Measurements from ENCODE around the gene HIC1. TPM values are rescaled to one million over a fixed set of nuclear protein-coding genes. Genes with fewer than 3 reads are reported as not detected.

HIC1 gene
- total and polyA plus RNA-seq, 8 donors: 1.5 to 107 (median 8.9) TPM

DNA sequence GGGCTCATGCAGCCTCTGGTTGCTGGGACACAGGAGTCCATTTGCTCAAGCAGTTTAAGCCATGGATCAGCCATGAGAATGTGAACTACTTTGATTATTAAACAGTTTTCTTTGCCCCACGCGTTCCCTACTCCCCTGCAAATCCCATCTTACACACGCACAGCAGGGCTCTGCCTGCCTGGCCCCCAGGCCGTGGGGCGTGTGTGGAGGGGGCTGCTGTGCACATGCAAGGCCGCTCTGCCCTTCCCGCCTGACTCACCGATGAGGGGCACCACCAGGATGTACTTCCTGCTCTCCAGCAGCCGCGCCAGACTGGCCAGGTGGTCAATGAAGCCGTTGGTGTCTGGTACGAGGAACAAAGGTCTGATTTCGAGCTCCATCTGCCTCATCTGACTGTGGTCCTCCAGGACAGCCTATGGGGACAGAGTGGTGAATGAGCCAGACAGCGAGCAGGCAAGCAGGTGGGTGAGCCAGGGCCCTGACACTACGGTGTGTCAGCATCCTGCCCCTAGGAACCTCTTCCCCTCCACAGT is 13.7 kb downstream of the HIC1 start:
- Histone ChIP-seq H3K9me3 (no peaks in the 10 kb centered on the region), H3K36me3 (peaks cover 6 to 74% (median 68%) of the 10 kb centered on the region in 4 donors), H3K27ac (peak overlapping the region; percentile 59 to 94 (median 90)), H3K4me1 (peaks cover 9 to 69% (median 57%) of the 10 kb centered on the region in 4 donors), H3K27me3 (no peaks in the 10 kb centered on the region), H3K4me3 (no peak overlapping the region)
- intact Hi-C loops (cut with DNase I; ENCODE audit: low total_unique reads): no loop called here
- peak in 1 of 2 donors; percentile 65 for DNase-seq
- TF ChIP-seq, protein P1, sequence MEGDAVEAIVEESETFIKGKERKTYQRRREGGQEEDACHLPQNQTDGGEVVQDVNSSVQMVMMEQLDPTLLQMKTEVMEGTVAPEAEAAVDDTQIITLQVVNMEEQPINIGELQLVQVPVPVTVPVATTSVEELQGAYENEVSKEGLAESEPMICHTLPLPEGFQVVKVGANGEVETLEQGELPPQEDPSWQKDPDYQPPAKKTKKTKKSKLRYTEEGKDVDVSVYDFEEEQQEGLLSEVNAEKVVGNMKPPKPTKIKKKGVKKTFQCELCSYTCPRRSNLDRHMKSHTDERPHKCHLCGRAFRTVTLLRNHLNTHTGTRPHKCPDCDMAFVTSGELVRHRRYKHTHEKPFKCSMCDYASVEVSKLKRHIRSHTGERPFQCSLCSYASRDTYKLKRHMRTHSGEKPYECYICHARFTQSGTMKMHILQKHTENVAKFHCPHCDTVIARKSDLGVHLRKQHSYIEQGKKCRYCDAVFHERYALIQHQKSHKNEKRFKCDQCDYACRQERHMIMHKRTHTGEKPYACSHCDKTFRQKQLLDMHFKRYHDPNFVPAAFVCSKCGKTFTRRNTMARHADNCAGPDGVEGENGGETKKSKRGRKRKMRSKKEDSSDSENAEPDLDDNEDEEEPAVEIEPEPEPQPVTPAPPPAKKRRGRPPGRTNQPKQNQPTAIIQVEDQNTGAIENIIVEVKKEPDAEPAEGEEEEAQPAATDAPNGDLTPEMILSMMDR (IDR thresholded peaks at IDR 0.05): no peak
- no peak for TF ChIP-seq POLR2AphosphoS5 (IDR thresholded peaks at IDR 0.05)
- 57 to 82% (median 66%) methylated on average over 15 of the region's 15 CpGs for WGBS, 5 donors

DNA sequence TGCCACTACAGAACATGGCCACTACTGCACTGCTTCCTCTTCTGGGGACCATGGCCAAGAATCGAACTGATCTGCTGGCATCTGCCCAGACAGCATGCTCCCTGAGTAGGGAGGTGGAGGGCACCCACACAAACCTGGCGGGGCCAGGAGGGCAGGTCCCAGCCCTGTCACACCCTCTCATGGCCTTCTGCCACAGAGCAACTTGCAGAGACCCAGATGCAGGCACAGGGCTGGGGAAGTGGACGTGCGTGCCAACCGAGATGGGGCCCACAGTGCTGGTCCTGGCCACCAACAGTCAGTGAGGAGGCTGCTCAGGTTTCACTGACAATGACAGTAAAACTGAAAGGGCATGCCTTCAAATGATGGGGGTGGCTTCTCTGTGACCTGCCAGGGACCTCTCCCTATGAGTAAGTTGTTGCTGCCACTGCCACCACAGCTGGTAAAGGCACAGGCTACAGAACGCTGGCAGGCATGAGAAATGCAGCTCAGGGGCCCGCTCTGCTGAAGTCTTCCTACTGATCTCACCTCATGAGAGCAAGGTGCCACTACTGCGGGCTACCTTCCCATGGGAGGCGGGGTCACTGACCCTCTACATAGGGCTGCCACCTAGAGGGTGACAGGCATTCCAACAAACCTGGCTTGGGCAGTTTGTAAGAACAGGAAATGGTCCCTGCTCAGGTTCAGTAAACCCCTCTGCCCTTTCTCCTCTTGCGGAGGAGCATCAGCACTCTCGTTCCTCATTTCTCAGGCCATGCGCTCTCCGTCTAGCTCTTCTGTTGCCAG is 15.5 kb downstream of the HIC1 start:
- DNase-seq: peak in 1 of 2 donors; percentile 16

DNA sequence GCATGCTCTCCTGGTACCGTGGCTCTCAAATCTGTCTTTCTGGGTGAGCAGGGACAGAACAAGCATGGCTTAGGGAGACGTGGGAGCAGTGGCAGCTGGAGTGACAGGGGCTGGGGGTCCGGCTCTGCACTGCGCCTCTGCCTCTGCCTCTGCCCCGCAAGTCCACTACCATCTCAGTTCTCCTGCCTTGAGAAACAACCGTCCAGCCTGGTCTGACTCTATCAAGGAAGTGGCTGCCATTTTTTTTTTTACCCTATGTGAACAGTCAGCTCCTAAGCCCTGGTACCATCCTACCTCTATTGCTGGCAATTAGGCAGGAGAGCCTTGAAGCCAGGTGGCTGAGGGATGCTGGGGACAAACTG is 16.1 kb downstream of the HIC1 start:
- Histone ChIP-seq H3K4me1 (peaks cover 0 to 65% (median 45%) of the 10 kb centered on the region in 4 donors), H3K27me3 (no peaks in the 10 kb centered on the region), H3K4me3 (no peak overlapping the region), H3K36me3 (peaks cover 0 to 70% (median 50%) of the 10 kb centered on the region in 4 donors), H3K27ac (peak overlapping the region; percentile 77 to 94 (median 79)), H3K9me3 (no peaks in the 10 kb centered on the region)
- intact Hi-C loops (cut with DNase I; ENCODE audit: low total_unique reads): no loop called here
- DNase-seq: no peak
- TF ChIP-seq EP300 (IDR thresholded peaks at IDR 0.05) (no peak), POLR2AphosphoS5 (IDR thresholded peaks at IDR 0.05) (no peak), POLR2A (IDR thresholded peaks at IDR 0.05) (no peak)
- TF ChIP-seq, protein P1 (IDR thresholded peaks at IDR 0.05): no peak
- 84 to 88% (median 86%) methylated on average over 6 of the region's 6 CpGs for WGBS, 5 donors

More for the DNA sequence above, 15.5 kb downstream of the HIC1 start:
- H3K4me3 ChIP-seq: no peak overlapping the region
- 66 to 77% (median 77%) methylated on average over 13 of the region's 13 CpGs for WGBS, 5 donors
- intact Hi-C loops (cut with DNase I; ENCODE audit: low total_unique reads): no loop called here
- peak overlapping the region; percentile 77 to 94 (median 79) for H3K27ac ChIP-seq
- no peaks in the 10 kb centered on the region for H3K27me3 ChIP-seq
- no peaks in the 10 kb centered on the region for H3K9me3 ChIP-seq
- no peak for TF ChIP-seq POLR2AphosphoS5 (IDR thresholded peaks at IDR 0.05)
- no peak for TF ChIP-seq EP300 (IDR thresholded peaks at IDR 0.05)
- no peak for TF ChIP-seq POLR2A (IDR thresholded peaks at IDR 0.05)
- TF ChIP-seq, protein P1 (IDR thresholded peaks at IDR 0.05): no peak
- H3K4me1 ChIP-seq: peaks cover under 1 to 65% (median 45%) of the 10 kb centered on the region in 4 donors
- peaks cover 0 to 70% (median 54%) of the 10 kb centered on the region in 4 donors for H3K36me3 ChIP-seq

DNA sequence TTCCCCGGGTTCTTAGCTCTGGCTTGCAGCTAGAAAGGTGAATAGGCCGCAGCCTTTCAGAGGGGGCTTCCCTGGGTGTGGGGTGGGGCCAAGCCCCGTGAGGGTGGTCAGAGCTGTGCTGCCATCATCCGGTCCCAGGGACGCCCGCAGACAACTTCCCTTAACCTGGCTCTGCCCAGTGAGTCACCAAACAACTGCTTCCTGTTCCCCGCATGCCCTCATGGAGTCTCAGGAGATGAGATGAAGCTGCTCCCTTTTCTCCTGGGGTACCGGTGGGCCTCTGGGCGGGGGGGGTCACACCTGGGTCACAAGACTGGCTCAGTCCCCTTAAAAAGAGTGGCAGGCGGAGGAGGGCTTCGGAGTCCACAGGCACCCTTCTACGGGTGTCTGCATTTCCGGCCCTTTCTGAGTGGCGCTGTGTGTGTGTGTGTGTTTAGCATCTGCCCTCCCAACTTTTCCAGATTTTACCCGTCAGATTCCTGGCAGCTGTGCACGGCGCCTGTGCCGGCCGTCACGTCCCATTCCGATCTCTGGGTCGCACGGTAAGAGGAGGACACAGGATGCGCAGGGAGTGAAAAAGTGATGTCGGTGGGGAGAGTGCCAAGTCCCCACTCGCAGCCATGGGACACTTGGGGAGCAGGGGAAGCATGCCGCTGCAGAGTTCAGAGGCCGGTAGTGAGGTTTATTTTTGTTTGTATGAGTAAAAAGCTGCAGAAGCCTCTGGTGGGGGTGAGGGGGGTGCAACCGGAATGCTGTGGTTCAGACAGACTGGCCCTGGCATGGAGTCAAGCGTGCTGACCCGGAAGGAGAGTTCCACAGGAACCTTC is 16.8 kb downstream of the HIC1 start:
- Histone ChIP-seq H3K36me3 (peaks cover 2 to 69% (median 52%) of the 10 kb centered on the region in 4 donors), H3K4me3 (no peak overlapping the region), H3K4me1 (peaks cover 0 to 66% (median 45%) of the 10 kb centered on the region in 4 donors), H3K27me3 (no peaks in the 10 kb centered on the region), H3K27ac (peak overlapping the region; percentile 77 to 94 (median 79)), H3K9me3 (no peaks in the 10 kb centered on the region)
- WGBS, 5 donors: 65 to 76% (median 70%) methylated on average over 24 to 31 of the region's 31 CpGs
- DNase-seq: peak in 1 of 2 donors; percentile 82
- TF ChIP-seq POLR2AphosphoS5 (IDR thresholded peaks at IDR 0.05) (peak; percentile 35 to 50 (median 41)), EP300 (IDR thresholded peaks at IDR 0.05) (no peak)
- intact Hi-C loops (cut with DNase I; ENCODE audit: low total_unique reads): no loop called here

Data from stomach (tissue), 9 donors.